Measurements from ENCODE around the gene SRGAP1. TPM values are rescaled to one million over a fixed set of nuclear protein-coding genes. Genes with fewer than 3 reads are reported as not detected.
A peak's percentile ranks its signal among the peaks of the same experiment; 100 is the strongest.

Gene SRGAP1
- total RNA-seq, 4 donors from 2014 or later: 7.6 to 17.5 (median 14.6) TPM

GRCh38 chr12:64077922-64078321 is 233.4 kb downstream of the SRGAP1 start:
- Histone ChIP-seq H3K4me3 (no peak overlapping the region), H3K36me3 (peaks cover 0 to 11% (median 0%) of the 10 kb centered on the region in 4 donors), H3K9me3 (no peaks in the 10 kb centered on the region), H3K27ac (replicated peaks in 1 of 4) (no peak overlapping the region), H3K4me1 (peaks cover 12 to 27% (median 26%) of the 10 kb centered on the region in 4 donors), H3K27me3 (no peaks in the 10 kb centered on the region)
- intact Hi-C loops (cut with DNase I): no loop called here
- TF ChIP-seq CTCF (IDR thresholded peaks at IDR 0.05) (peak in 1 of 3 experiments; percentile 30), POLR2A (IDR thresholded peaks at IDR 0.05; ENCODE audit: low read depth) (no peak)
- no peak for DNase-seq (ENCODE audit: extremely low spot score)

GRCh38 chr12:64080319-64081007 is 236.0 kb downstream of the SRGAP1 start:
- DNase-seq (ENCODE audit: extremely low spot score): no peak
- peak overlapping the region in 3 of 4 donors; percentile 38 to 47 (median 40) for H3K27ac ChIP-seq (replicated peaks in 1 of 4)
- intact Hi-C loops (cut with DNase I): loop anchor here (5.0 kb wide), 1 partner anchor 43 kb away; no protein-coding TSS in a partner anchor

GRCh38 chr12:64081008-64081404 is 236.5 kb downstream of the SRGAP1 start:
- Histone ChIP-seq H3K9me3 (no peaks in the 10 kb centered on the region), H3K36me3 (peaks cover 0 to 11% (median 0%) of the 10 kb centered on the region in 4 donors), H3K27ac (replicated peaks in 1 of 4) (peak overlapping the region in 3 of 4 donors; percentile 38 to 47 (median 40)), H3K27me3 (no peaks in the 10 kb centered on the region), H3K4me3 (no peak overlapping the region), H3K4me1 (peaks cover 21 to 42% (median 40%) of the 10 kb centered on the region in 4 donors)
- no peak for TF ChIP-seq POLR2AphosphoS5 (IDR thresholded peaks at IDR 0.05)
- TF ChIP-seq CTCF (IDR thresholded peaks at IDR 0.05): no peak
- TF ChIP-seq EP300 (IDR thresholded peaks at IDR 0.05): no peak
- no peak for TF ChIP-seq POLR2A (IDR thresholded peaks at IDR 0.05; ENCODE audit: low read depth)
- intact Hi-C loops (cut with DNase I): loop anchor here (5.0 kb wide), 1 partner anchor 44 kb away; no protein-coding TSS in a partner anchor
- no peak for DNase-seq (ENCODE audit: extremely low spot score)
- 74% methylated on average over 1 of the region's 1 CpG for WGBS

More at GRCh38 chr12:64080319-64081007, 236.0 kb downstream of the SRGAP1 start:
- WGBS: 52% methylated on average over 7 of the region's 7 CpGs
- H3K4me1 ChIP-seq: peaks cover 21 to 41% (median 40%) of the 10 kb centered on the region in 4 donors
- H3K9me3 ChIP-seq: no peaks in the 10 kb centered on the region
- H3K27me3 ChIP-seq: no peaks in the 10 kb centered on the region
- TF ChIP-seq CTCF (IDR thresholded peaks at IDR 0.05): no peak
- peaks cover 0 to 11% (median 0%) of the 10 kb centered on the region in 4 donors for H3K36me3 ChIP-seq
- no peak overlapping the region for H3K4me3 ChIP-seq

GRCh38 chr12:64082116-64082515 is 237.6 kb downstream of the SRGAP1 start:
- Histone ChIP-seq H3K4me1 (peaks cover 21 to 51% (median 40%) of the 10 kb centered on the region in 4 donors), H3K4me3 (no peak overlapping the region), H3K36me3 (peaks cover 0 to 11% (median 0%) of the 10 kb centered on the region in 4 donors), H3K27ac (replicated peaks in 1 of 4) (peak overlapping the region in 3 of 4 donors; percentile 58 to 79 (median 76)), H3K27me3 (no peaks in the 10 kb centered on the region), H3K9me3 (no peaks in the 10 kb centered on the region)
- WGBS: 90% methylated on average over 2 of the region's 2 CpGs
- DNase-seq (ENCODE audit: extremely low spot score): no peak
- no peak for TF ChIP-seq EP300 (IDR thresholded peaks at IDR 0.05)
- no peak for TF ChIP-seq POLR2AphosphoS5 (IDR thresholded peaks at IDR 0.05)
- TF ChIP-seq POLR2A (IDR thresholded peaks at IDR 0.05; ENCODE audit: low read depth): no peak
- no peak for TF ChIP-seq CTCF (IDR thresholded peaks at IDR 0.05)
- intact Hi-C loops (cut with DNase I): loop anchor here (5.0 kb wide), 1 partner anchor 45 kb away; no protein-coding TSS in a partner anchor
